Fibroblast of mammary gland (primary cell): ENCODE results near the gene TCOF1.
A peak's percentile ranks its signal among the peaks of the same experiment; 100 is the strongest.

Experiments
- DNase-seq: peaks from one replicate; pipeline ENCODE4 v3.0.0-alpha.2; 2010; ENCODE audit warnings: low read depth
- H3K4me3 ChIP-seq: 2 replicates; pipeline ENCODE4 v1.5.1; 2011; ENCODE audit warnings: low read depth, mild to moderate bottlenecking, low read length, moderate library complexity; ENCODE audit not compliant: control insufficient read depth
- TF ChIP-seq, protein P1 (sequence below): conservative IDR thresholded peaks from 2 replicates; pipeline ENCODE4 v1.5.1; 2011; ENCODE audit warnings: low read depth, low read length, inconsistent platforms; ENCODE audit not compliant: control insufficient read depth, insufficient read depth

Gene TCOF1

DNA sequence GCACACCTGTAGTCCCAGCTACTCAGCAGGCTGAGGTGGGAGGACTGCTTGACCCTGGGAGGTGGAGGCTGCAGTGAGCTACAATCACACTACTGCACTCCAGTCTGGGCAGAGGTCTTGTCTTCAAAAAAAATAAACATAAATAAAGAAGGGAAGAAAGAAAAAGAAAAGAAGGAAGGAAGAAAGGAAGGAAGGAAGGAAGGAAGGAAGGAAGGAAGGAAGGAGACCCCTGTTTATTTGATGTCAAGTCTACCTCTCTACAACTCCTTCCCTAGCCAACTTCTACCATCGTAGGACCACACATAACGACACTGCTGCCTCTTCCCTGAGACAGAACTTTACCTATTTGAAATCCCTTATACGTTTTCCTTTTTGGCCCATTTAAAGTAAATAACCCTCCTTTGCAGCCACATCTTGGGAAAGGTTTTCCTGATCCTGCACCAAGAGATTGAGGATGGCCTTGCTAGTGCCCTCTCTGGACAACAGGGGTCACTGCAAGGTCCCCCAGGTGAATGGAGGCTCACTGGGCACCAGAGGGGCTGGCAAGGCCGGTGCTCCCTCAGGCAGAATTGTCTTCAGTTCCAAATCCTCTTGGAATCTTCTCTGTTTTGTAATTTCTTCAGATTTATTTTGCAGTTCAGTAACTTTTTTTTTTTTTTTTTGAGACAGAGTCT, 81.5 kb downstream of the TCOF1 start:
- TF ChIP-seq, protein P1, sequence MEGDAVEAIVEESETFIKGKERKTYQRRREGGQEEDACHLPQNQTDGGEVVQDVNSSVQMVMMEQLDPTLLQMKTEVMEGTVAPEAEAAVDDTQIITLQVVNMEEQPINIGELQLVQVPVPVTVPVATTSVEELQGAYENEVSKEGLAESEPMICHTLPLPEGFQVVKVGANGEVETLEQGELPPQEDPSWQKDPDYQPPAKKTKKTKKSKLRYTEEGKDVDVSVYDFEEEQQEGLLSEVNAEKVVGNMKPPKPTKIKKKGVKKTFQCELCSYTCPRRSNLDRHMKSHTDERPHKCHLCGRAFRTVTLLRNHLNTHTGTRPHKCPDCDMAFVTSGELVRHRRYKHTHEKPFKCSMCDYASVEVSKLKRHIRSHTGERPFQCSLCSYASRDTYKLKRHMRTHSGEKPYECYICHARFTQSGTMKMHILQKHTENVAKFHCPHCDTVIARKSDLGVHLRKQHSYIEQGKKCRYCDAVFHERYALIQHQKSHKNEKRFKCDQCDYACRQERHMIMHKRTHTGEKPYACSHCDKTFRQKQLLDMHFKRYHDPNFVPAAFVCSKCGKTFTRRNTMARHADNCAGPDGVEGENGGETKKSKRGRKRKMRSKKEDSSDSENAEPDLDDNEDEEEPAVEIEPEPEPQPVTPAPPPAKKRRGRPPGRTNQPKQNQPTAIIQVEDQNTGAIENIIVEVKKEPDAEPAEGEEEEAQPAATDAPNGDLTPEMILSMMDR: peak; percentile 69
- peak; percentile 33 for DNase-seq
- no peak overlapping the region for H3K4me3 ChIP-seq

DNA sequence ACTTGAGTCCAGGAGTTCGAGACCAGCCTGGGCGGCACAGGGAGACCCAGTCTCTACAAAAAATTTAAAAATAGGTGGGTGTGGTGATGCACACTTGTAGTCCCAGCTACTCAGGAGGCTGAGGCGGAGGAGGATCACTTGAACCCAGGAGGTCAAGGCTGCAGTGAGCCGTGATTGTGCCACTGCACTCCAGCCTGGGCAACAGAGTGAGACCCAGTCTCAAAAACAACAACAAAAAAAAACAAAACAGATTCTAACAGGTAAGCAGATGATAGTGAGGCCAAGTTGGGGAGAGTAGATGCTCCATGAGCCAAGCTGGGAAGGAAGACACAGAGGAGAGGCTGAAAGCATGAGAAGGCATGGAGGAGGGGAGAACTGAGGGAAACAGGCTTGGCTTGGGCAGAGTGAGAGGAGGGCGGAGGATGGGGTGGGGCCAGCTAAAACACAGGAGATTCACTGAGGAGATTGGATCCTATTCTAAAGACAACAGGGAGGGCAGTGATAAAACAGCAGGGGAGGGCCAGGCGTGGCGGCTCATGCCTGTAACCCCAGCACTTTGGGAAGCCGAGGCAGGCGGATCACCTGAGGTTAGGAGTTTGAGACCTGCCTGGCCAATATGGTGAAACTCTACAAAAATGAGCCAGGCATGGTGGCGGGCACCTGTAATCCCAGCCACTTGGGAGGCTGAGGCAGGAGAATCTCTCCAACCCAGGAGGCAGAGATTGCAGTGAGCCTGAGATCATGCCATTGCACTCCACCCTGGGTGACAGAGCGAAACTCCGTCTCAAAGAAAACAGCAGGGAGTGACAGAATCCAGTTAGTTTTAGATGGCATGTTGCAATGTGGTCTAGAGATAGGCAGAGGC, 83.7 kb downstream of the TCOF1 start:
- no peak for DNase-seq
- TF ChIP-seq, protein P1: no peak
- no peak overlapping the region for H3K4me3 ChIP-seq

DNA sequence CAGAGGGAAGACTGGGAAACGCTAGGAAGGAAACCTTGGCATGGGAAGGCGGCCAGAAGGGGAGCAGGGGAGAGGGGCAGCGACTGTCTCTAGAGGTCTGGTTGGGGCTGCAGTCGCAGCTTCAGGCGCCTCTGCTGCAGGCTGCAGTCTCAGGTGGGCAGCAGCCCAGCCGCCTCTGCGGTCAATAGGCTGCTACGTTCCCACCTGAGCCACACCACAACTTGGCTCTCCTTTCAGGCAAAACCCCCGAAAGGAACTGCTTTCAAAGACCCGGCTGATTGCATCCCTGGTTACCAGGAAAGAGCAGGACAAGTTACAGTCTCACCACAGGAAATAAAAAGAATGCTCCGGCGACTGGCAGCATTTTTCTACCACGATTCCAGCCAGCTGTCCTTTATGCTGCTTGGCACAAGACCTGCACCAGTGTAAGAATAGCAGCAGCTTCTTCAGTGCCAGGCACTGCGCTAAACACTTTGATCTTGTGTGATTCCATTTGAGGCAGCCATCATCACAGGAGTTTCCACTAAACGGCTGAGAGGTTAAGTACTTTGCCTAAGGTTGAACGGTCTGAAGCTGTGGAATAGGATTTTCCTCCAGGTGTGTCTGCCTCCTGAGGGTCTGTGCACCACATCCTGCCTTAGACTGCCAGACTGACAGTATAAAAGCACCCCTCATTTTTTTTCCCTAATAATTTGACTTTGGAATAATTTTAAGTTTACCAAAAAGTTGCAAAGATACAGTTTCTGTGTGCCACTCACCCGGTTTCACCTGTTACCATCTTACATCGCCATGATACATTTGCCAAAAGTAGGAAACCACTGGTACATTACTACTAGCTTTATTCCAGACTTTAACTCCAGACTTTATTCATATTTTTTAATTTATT, 84.6 kb downstream of the TCOF1 start:
- H3K4me3 ChIP-seq: no peak overlapping the region
- no peak for DNase-seq
- TF ChIP-seq, protein P1: no peak

- H3K4me3 ChIP-seq: no peak overlapping the region
- TF ChIP-seq, protein P1: no peak
- DNase-seq: no peak
Measured at GRCh38 chr5:150442699-150443080, 85.2 kb downstream of the TCOF1 start.

DNA sequence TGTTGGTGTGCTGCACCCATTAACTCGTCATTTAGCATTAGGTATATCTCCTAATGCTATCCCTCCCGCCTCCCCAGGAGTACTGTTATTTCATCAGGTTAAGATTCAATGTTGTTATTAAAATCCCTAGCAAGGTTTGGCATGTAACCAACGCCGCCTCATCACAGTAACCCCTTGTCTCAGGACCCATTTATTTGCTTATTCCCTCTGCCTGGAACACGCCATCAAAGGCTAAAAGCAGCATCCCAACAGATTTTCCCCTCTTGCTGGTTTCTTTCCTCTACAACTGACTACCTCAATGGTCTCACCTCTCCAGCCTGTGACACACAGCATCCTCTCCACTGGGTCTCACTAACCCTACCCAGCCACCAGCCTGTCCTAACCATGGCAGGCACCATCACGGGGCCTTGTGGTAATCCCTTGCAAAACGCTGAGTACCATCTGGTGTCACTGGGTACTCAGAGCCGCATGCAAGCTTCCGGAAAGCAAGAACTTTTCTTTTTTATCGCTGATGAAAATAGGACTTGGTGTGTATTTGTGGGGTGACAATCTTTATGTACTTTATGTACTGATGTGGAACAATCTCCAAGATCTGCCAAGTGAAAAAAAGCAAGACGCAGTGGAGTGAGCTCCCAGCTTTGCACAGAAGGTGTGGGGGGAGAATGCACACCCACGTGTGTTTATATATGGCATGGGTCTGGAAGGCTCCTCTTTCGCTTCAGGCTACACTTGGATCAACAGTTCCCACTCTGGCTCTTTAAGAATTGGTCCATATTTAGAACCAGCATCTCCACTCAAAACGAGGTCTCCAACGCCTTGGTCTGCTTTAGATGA, 86.0 kb downstream of the TCOF1 start:
- TF ChIP-seq, protein P1: no peak
- no peak overlapping the region for H3K4me3 ChIP-seq
- no peak for DNase-seq

DNA sequence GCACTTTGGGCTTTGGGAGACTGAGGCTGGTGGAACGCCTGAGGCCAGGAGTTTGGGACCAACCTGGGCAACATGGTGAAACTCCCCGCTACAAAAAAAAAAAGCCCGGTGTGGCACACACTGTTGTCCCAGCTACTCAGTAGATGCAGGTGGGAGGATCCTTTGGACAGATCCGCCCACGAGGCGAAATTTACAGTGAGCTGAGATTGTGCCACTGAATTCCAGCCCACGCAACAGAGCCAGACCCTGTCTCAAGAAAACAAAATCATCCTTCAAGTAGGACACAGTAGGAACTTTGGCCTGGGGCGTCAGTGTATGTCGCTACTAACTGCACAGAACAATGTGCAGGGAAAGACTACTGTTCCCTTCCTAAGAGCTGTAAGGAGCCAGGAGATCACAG, 87.3 kb downstream of the TCOF1 start:
- TF ChIP-seq, protein P1: no peak
- no peak overlapping the region for H3K4me3 ChIP-seq
- DNase-seq: no peak
